ENCODE results near the gene OPCML. TPM values are rescaled to one million over a fixed set of nuclear protein-coding genes. Genes with fewer than 3 reads are reported as not detected.

OPCML gene
- total and polyA plus RNA-seq, 4 donors, result under 0.01 to 0.01 TPM; not detected in 2

DNA sequence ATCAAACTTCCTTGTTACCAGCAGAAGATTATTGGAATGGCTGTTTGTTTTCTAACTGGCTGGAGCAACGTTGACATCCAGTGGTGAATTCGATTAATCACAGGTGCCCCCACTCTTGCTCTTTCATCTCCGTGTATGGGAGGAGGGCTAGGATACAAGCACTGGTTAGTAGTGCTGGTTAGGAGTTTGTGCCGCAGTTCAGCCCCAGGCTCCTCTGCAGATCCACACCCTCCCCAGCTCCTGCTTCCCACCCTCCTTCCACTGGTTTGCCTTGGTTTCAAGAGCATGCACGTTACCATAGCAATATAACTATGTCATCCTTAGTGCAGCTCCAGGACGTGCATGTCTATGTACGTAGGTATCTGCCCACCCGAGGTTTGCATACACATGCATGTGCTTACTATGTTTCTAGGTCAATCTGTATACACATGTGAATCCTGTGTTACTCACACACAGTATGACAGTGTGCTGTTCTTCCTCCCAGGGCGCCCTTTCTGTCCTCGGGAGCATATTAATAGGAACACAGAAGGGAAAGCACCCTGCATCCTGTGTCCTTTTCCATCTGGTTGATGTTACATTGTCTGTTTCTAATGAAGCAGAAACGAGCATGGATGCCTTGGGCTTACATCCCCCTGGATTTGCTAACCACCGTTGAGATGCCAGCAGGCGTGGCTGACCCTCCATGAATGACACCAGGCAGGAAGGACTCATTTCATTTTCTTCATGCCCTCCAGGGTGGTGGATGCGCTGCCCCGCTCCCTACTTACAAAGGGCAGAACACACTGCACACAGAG is 539.3 kb downstream of the OPCML start:
- Histone ChIP-seq H3K9ac (ENCODE audit: low read depth in 1 of 2, low read length in 2 of 2) (no peak overlapping the region), H3K27ac (ENCODE audit: low read depth in 1 of 2, low read length in 2 of 2) (no peak overlapping the region), H3K9me3 (ENCODE audit: control insufficient read depth in 4 of 4, low read length in 3 of 4) (no peaks in the 10 kb centered on the region), H3K36me3 (ENCODE audit: control insufficient read depth in 4 of 4, insufficient read depth in 3 of 4, low read depth in 1 of 4, low read length in 3 of 4) (no peaks in the 10 kb centered on the region), H3K4me1 (ENCODE audit: control insufficient read depth in 4 of 4, insufficient read depth in 4 of 4, low read length in 3 of 4) (peaks cover 0 to 7% (median 4%) of the 10 kb centered on the region in 4 donors), H3K4me3 (ENCODE audit: low read depth in 1 of 3, low read length in 3 of 3) (no peak overlapping the region), H3K27me3 (ENCODE audit: control insufficient read depth in 4 of 4, insufficient read depth in 4 of 4, low read length in 3 of 4) (peaks cover 0 to 13% (median 0%) of the 10 kb centered on the region in 4 donors)
- DNase-seq (ENCODE audit: low spot score), result no peak
- peak; percentile 51 to 57 for TF ChIP-seq RAD21 (IDR thresholded peaks at IDR 0.05)
- TF ChIP-seq HNF4G (IDR thresholded peaks at IDR 0.05), result no peak
- 47% methylated on average over 15 of the region's 15 CpGs for WGBS

DNA sequence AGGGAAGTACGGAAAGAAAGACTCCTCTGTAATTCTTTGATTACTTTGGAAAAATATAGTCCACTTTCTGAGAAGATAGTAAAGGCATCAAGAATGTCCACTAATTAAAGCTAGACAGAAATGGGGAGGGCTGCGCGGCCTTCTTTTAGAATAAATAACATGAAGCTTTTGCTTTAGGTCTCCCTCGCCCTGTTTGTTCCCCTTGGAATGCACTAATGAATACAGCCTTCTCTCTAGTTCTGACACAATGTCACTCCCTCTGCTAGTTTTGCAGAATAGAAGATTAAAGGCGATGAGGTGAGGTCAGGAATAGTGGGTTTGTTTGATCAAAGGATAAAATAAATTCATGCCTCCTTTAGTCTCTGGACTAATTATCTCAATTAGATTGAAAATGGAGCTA is 543.9 kb downstream of the OPCML start:
- TF ChIP-seq TAF1 (conservative IDR thresholded peaks at IDR 0.05) (no peak), FOXA1 (IDR thresholded peaks at IDR 0.05) (no peak), RXRA (IDR thresholded peaks at IDR 0.05) (no peak), YY1 (IDR thresholded peaks at IDR 0.05) (no peak), RAD21 (IDR thresholded peaks at IDR 0.05) (no peak), REST (IDR thresholded peaks at IDR 0.05) (no peak), NR2F2 (IDR thresholded peaks at IDR 0.05) (no peak), EGR1 (IDR thresholded peaks at IDR 0.05; ENCODE audit: low read depth in 2 of 2) (no peak), GABPA (IDR thresholded peaks at IDR 0.05 in 1 of 2, conservative IDR thresholded peaks at IDR 0.05 in 1 of 2) (no peak), SP1 (IDR thresholded peaks at IDR 0.05) (no peak), CTCF (IDR thresholded peaks at IDR 0.05; ENCODE audit: low read depth, low read length, missing input control) (no peak), JUND (IDR thresholded peaks at IDR 0.05) (no peak), ATF3 (IDR thresholded peaks at IDR 0.05) (no peak), FOXA2 (IDR thresholded peaks at IDR 0.05) (no peak)
- TF ChIP-seq, protein P1, sequence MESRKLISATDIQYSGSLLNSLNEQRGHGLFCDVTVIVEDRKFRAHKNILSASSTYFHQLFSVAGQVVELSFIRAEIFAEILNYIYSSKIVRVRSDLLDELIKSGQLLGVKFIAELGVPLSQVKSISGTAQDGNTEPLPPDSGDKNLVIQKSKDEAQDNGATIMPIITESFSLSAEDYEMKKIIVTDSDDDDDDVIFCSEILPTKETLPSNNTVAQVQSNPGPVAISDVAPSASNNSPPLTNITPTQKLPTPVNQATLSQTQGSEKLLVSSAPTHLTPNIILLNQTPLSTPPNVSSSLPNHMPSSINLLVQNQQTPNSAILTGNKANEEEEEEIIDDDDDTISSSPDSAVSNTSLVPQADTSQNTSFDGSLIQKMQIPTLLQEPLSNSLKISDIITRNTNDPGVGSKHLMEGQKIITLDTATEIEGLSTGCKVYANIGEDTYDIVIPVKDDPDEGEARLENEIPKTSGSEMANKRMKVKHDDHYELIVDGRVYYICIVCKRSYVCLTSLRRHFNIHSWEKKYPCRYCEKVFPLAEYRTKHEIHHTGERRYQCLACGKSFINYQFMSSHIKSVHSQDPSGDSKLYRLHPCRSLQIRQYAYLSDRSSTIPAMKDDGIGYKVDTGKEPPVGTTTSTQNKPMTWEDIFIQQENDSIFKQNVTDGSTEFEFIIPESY (IDR thresholded peaks at IDR 0.05), result no peak
- TF ChIP-seq, protein P2, sequence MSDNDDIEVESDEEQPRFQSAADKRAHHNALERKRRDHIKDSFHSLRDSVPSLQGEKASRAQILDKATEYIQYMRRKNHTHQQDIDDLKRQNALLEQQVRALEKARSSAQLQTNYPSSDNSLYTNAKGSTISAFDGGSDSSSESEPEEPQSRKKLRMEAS (IDR thresholded peaks at IDR 0.05), result no peak

More for the DNA sequence above, 543.9 kb downstream of the OPCML start:
- no peaks in the 10 kb centered on the region for H3K36me3 ChIP-seq (ENCODE audit: control insufficient read depth in 4 of 4, insufficient read depth in 3 of 4, low read depth in 1 of 4, low read length in 3 of 4)
- 81% methylated on average over 5 of the region's 5 CpGs for WGBS
- H3K4me1 ChIP-seq (ENCODE audit: control insufficient read depth in 4 of 4, insufficient read depth in 4 of 4, low read length in 3 of 4), result no peaks in the 10 kb centered on the region
- DNase-seq (ENCODE audit: low spot score), result no peak
- no peak overlapping the region for H3K4me3 ChIP-seq (ENCODE audit: low read depth in 1 of 3, low read length in 3 of 3)
- peaks cover 0 to 5% (median 0%) of the 10 kb centered on the region in 4 donors for H3K27me3 ChIP-seq (ENCODE audit: control insufficient read depth in 4 of 4, insufficient read depth in 4 of 4, low read length in 3 of 4)
- H3K9ac ChIP-seq (ENCODE audit: low read depth in 1 of 2, low read length in 2 of 2), result no peak overlapping the region
- no peaks in the 10 kb centered on the region for H3K9me3 ChIP-seq (ENCODE audit: control insufficient read depth in 4 of 4, low read length in 3 of 4)
- H3K27ac ChIP-seq (ENCODE audit: low read depth in 1 of 2, low read length in 2 of 2), result no peak overlapping the region
